H9 (cell line): Measurements from ENCODE around the gene HACE1. TPM values are rescaled to one million over a fixed set of nuclear protein-coding genes. Genes with fewer than 3 reads are reported as not detected.

Experiments used
- DNase-seq: peaks from one replicate; pipeline ENCODE4 v3.0.0-alpha.2; 2017
- H2AFZ ChIP-seq: one replicate; pipeline ENCODE4 v1.6.1; 2013; ENCODE audit warnings: mild to moderate bottlenecking, low read length, control low read depth, moderate library complexity
- H2AK5ac ChIP-seq: 2 replicates; pipeline ENCODE4 v1.6.1; 2013; ENCODE audit warnings: low read length, control low read depth, mixed read lengths; ENCODE audit not compliant: insufficient read length
- H2BK120ac ChIP-seq: one replicate; pipeline ENCODE4 v1.6.1; 2013; ENCODE audit warnings: low read depth, mild to moderate bottlenecking, low read length, control low read depth, inconsistent platforms; ENCODE audit not compliant: poor library complexity, severe bottlenecking
- H2BK12ac ChIP-seq: 2 replicates; pipeline ENCODE4 v1.6.1; 2013; ENCODE audit warnings: low read length, control low read depth, mixed read lengths, low read depth; ENCODE audit not compliant: insufficient read length
- H2BK15ac ChIP-seq: 2 replicates; pipeline ENCODE4 v1.6.1; 2013; ENCODE audit warnings: low read depth, low read length, control low read depth
- H2BK20ac ChIP-seq: one replicate; pipeline ENCODE4 v1.6.1; 2013; ENCODE audit warnings: low read depth, mild to moderate bottlenecking, low read length, control low read depth, inconsistent platforms; ENCODE audit not compliant: poor library complexity, severe bottlenecking
- H2BK5ac ChIP-seq: 2 replicates; pipeline ENCODE4 v1.6.1; 2013; ENCODE audit warnings: low read length, control low read depth, mixed read lengths; ENCODE audit not compliant: insufficient read length
- H3K14ac ChIP-seq: 2 replicates; pipeline ENCODE4 v1.6.1; 2013; ENCODE audit warnings: low read length, control low read depth; ENCODE audit not compliant: insufficient read depth
- H3K18ac ChIP-seq: 2 replicates; pipeline ENCODE4 v1.6.1; 2013; ENCODE audit warnings: low read depth, mild to moderate bottlenecking, mixed read lengths, low read length, control low read depth; ENCODE audit not compliant: insufficient read length
- H3K23ac ChIP-seq: 2 replicates; pipeline ENCODE4 v1.6.1; 2013; ENCODE audit warnings: low read length, control low read depth, mixed read lengths, low read depth; ENCODE audit not compliant: insufficient read length
- H3K23me2 ChIP-seq: 2 replicates; pipeline ENCODE4 v1.6.1; 2013; ENCODE audit warnings: low read depth, mild to moderate bottlenecking, mixed read lengths, low read length, control low read depth; ENCODE audit not compliant: insufficient read length, poor library complexity, severe bottlenecking
- H3K27ac ChIP-seq: 2 replicates; pipeline ENCODE4 v1.5.1; 2013; ENCODE audit warnings: low read length, control low read depth, mixed read lengths, low read depth; ENCODE audit not compliant: insufficient read length
- H3K27me3 ChIP-seq: 2 replicates; pipeline ENCODE4 v1.6.1; 2013; ENCODE audit warnings: low read length, control low read depth, inconsistent platforms; ENCODE audit not compliant: insufficient read depth
- H3K4ac ChIP-seq: 2 replicates; pipeline ENCODE4 v1.6.1; 2013; ENCODE audit warnings: low read depth, mild to moderate bottlenecking, control low read depth, inconsistent platforms, low read length, moderate library complexity
- H3K4me1 ChIP-seq: 2 replicates; pipeline ENCODE4 v1.6.1; 2013; ENCODE audit warnings: low read length, control low read depth, inconsistent platforms; ENCODE audit not compliant: insufficient read depth
- H3K4me2 ChIP-seq: 2 replicates; pipeline ENCODE4 v1.6.1; 2013; ENCODE audit warnings: low read length, control low read depth, mixed read lengths; ENCODE audit not compliant: insufficient read length, insufficient read depth
- H3K56ac ChIP-seq: 2 replicates; pipeline ENCODE4 v1.6.1; 2013; ENCODE audit warnings: low read depth, mild to moderate bottlenecking, mixed read lengths, low read length, control low read depth; ENCODE audit not compliant: insufficient read length
- H3K79me1 ChIP-seq: 2 replicates; pipeline ENCODE4 v1.6.1; 2013; ENCODE audit warnings: low read depth, mild to moderate bottlenecking, moderate library complexity, low read length, control low read depth, inconsistent platforms; ENCODE audit not compliant: insufficient read depth, poor library complexity, severe bottlenecking
- H3K79me2 ChIP-seq: 2 replicates; pipeline ENCODE4 v1.6.1; 2013; ENCODE audit warnings: low read length, control low read depth, inconsistent platforms; ENCODE audit not compliant: insufficient read depth
- H3K9ac ChIP-seq: 2 replicates; pipeline ENCODE4 v1.6.1; 2013; ENCODE audit warnings: low read length, control low read depth, mixed read lengths; ENCODE audit not compliant: insufficient read length; ENCODE audit errors: extremely low read depth
- H3K9me3 ChIP-seq: one replicate; pipeline ENCODE4 v1.6.1; 2013; ENCODE audit warnings: low read depth, low read length, inconsistent platforms; ENCODE audit not compliant: control insufficient read depth
- H3T11ph ChIP-seq: one replicate; pipeline ENCODE4 v1.6.1; 2013; ENCODE audit warnings: mild to moderate bottlenecking, low read length, control low read depth, inconsistent platforms
- H4K20me1 ChIP-seq: one replicate; pipeline ENCODE4 v1.6.1; 2013; ENCODE audit not compliant: control insufficient read depth, insufficient read length, insufficient read depth
- H4K5ac ChIP-seq: 2 replicates; pipeline ENCODE4 v1.6.1; 2013; ENCODE audit warnings: low read depth, mild to moderate bottlenecking, mixed read lengths, low read length, control low read depth; ENCODE audit not compliant: insufficient read length
- H4K8ac ChIP-seq: replicated peaks from 2 replicates; pipeline ENCODE4 v1.6.1; 2013; ENCODE audit warnings: low read length, control low read depth, mixed read lengths, low read depth; ENCODE audit not compliant: insufficient read length
- H4K91ac ChIP-seq: 2 replicates; pipeline ENCODE4 v1.6.1; 2013; ENCODE audit warnings: low read depth, mild to moderate bottlenecking, moderate library complexity, mixed read lengths, low read length, control low read depth; ENCODE audit not compliant: insufficient read length
- H3K27ac Mint-ChIP-seq, 3 experiments: 2 replicates in 2 of 3; 3 replicates in 1 of 3; pipeline ENCODE4 v1.8.0; 2020 to 2021; ENCODE audit warnings: mixed read lengths in 3 of 3, mild to moderate bottlenecking in 1 of 3, moderate library complexity in 1 of 3
- H3K27me3 Mint-ChIP-seq: 2 replicates; pipeline ENCODE4 v1.8.0; 2021; ENCODE audit warnings: low read depth, mild to moderate bottlenecking, moderate library complexity, mixed read lengths
- H3K36me3 Mint-ChIP-seq, 3 experiments: 2 replicates in 2 of 3; 3 replicates in 1 of 3; pipeline ENCODE4 v1.8.0; 2020 to 2021; ENCODE audit warnings: low read depth in 3 of 3, mixed read lengths in 3 of 3; ENCODE audit not compliant: insufficient read depth in 1 of 3
- H3K4me1 Mint-ChIP-seq, 2 experiments: 2 replicates each; pipeline ENCODE4 v1.8.0; 2020; ENCODE audit warnings: mixed read lengths in 2 of 2
- H3K4me3 Mint-ChIP-seq, 2 experiments: 2 replicates in 1 of 2; 3 replicates in 1 of 2; pipeline ENCODE4 v1.8.0; 2020 to 2021; ENCODE audit warnings: mild to moderate bottlenecking in 2 of 2, mixed read lengths in 2 of 2, moderate library complexity in 1 of 2
- H3K9me3 Mint-ChIP-seq, 2 experiments: 2 replicates in 1 of 2; 3 replicates in 1 of 2; pipeline ENCODE4 v1.8.0; 2020; ENCODE audit warnings: mild to moderate bottlenecking in 2 of 2, mixed read lengths in 2 of 2, moderate library complexity in 1 of 2
- CTCF ChIP-seq: fragments of 200-600 bp; sonication (generic); conservative IDR thresholded peaks from 3 replicates; pipeline ENCODE4 v1.8.0; 2021; ENCODE audit warnings: antibody characterized with exemption, mild to moderate bottlenecking
- WGBS: extraction: QIAGEN DNeasy Blood & Tissue Kit; methylation state at CpG from one replicate; pipeline ENCODE4 v1.1.7; 2013; ENCODE audit warnings: missing lambda C conversion rate, low lambda C conversion rate, mixed read lengths; ENCODE audit not compliant: insufficient read length; ENCODE audit errors: extremely low coverage; 5-methylcytosine and 5-hydroxymethylcytosine counted together
- total RNA-seq: library from RNA; stranded (reverse); gene quantifications from 2 replicates; pipeline ENCODE4 v1.2.1, GENCODE V29; 2021

The HACE1 gene
- total RNA-seq, 1 experiment from 2014 or later, result 18.0 TPM

- no peaks in the 10 kb centered on the region; a peak in 1 of 5 replicates for H3K9me3 Mint-ChIP-seq
- no peaks in the 10 kb centered on the region; a peak in 2 of 4 replicates for H3K4me1 Mint-ChIP-seq
- Histone ChIP-seq H3K9ac (no peak overlapping the region), H3K27ac (no peak overlapping the region), H3K56ac (no peak overlapping the region), H3K23me2 (no peaks in the 10 kb centered on the region), H2BK120ac (no peak overlapping the region), H4K8ac (no peak overlapping the region), H4K91ac (no peak overlapping the region), H2BK15ac (no peak overlapping the region), H2BK5ac (no peak overlapping the region), H3K23ac (no peak overlapping the region), H3K9me3 (no peaks in the 10 kb centered on the region), H4K5ac (no peak overlapping the region), H3T11ph (no peak overlapping the region), H3K4ac (no peak overlapping the region), H4K20me1 (no peaks in the 10 kb centered on the region), H2BK12ac (no peak overlapping the region), H3K79me2 (no peaks in the 10 kb centered on the region), H2AFZ (no peak overlapping the region), H3K4me1 (no peaks in the 10 kb centered on the region), H3K79me1 (no peaks in the 10 kb centered on the region), H3K18ac (no peak overlapping the region), H2BK20ac (no peak overlapping the region), H3K14ac (no peak overlapping the region), H3K4me2 (no peak overlapping the region), H3K27me3 (no peaks in the 10 kb centered on the region), H2AK5ac (no peak overlapping the region)
- WGBS, result no CpG with 5 or more reads among the region's 2 CpGs
- no peak overlapping the region for H3K4me3 Mint-ChIP-seq
- no peak for TF ChIP-seq CTCF
- DNase-seq, result no peak
- no peaks in the 10 kb centered on the region for H3K27me3 Mint-ChIP-seq
- peaks cover 1 to 10% (median 4%) of the 10 kb centered on the region in 3 experiments; a peak in 3 of 7 replicates for H3K36me3 Mint-ChIP-seq
- H3K27ac Mint-ChIP-seq, result 0 out of 7 replicates have a peak overlapping the region, but pooled peaks of 1 of the 3 experiments have one; percentile 53
Observed at GRCh38 chr6:104730450-104730849, 129.3 kb downstream of the HACE1 start.
